WERI-Rb-1 (cell line): Measurements from ENCODE around the gene S100A6.

Experiments used
- DNase-seq: peaks from one replicate; pipeline ENCODE4 v3.0.0-alpha.2; 2020
- H3K27ac ChIP-seq: fragments of 250-450 bp; sonication (Bioruptor Pico); 2 replicates; pipeline ENCODE4 v1.5.1; 2020; ENCODE audit warnings: mild to moderate bottlenecking, moderate library complexity
- H3K27me3 ChIP-seq: fragments of 250-450 bp; sonication (Bioruptor Pico); 2 replicates; pipeline ENCODE4 v1.5.1; 2021; ENCODE audit warnings: mild to moderate bottlenecking, low read depth, moderate library complexity; ENCODE audit not compliant: insufficient read depth, severe bottlenecking
- H3K36me3 ChIP-seq: fragments of 250-450 bp; sonication (Bioruptor Pico); 2 replicates; pipeline ENCODE4 v1.5.1; 2020; ENCODE audit warnings: mild to moderate bottlenecking, moderate library complexity
- H3K4me3 ChIP-seq: 2 replicates; pipeline ENCODE4 v1.5.1; 2011; ENCODE audit warnings: low read depth, mild to moderate bottlenecking, control low read depth, low read length
- H3K9me3 ChIP-seq: fragments of 250-450 bp; sonication (Bioruptor Pico); 2 replicates; pipeline ENCODE4 v1.5.1; 2021; ENCODE audit warnings: mild to moderate bottlenecking, moderate library complexity; ENCODE audit not compliant: severe bottlenecking
- CTCF ChIP-seq: IDR thresholded peaks from 2 replicates; pipeline ENCODE4 v1.5.1; 2011; ENCODE audit warnings: low read depth, mild to moderate bottlenecking, control low read depth, inconsistent platforms, low read length

The S100A6 gene

GRCh38 chr1:153542956-153543711, 7.3 kb upstream of the S100A6 start:
- H3K4me3 ChIP-seq, result no peak overlapping the region
- no peak for DNase-seq
- TF ChIP-seq CTCF, result no peak
- no peak overlapping the region for H3K27ac ChIP-seq
- H3K9me3 ChIP-seq, result no peaks in the 10 kb centered on the region
- H3K36me3 ChIP-seq, result no peaks in the 10 kb centered on the region
- no peaks in the 10 kb centered on the region for H3K27me3 ChIP-seq

GRCh38 chr1:153541641-153542590, 6.1 kb upstream of the S100A6 start:
- H3K27ac ChIP-seq, result no peak overlapping the region
- no peaks in the 10 kb centered on the region for H3K27me3 ChIP-seq
- H3K4me3 ChIP-seq, result no peak overlapping the region
- H3K9me3 ChIP-seq, result no peaks in the 10 kb centered on the region
- no peaks in the 10 kb centered on the region for H3K36me3 ChIP-seq
- no peak for TF ChIP-seq CTCF
- DNase-seq, result no peak

- DNase-seq, result peak; percentile 67
Measured at GRCh38 chr1:153540394-153541361, 4.9 kb upstream of the S100A6 start, which contains the start of gene S100A5. Gene S100A5 (minus strand): TSS chr1:153540934. CDS start chr1:153540191, 743 bp downstream.

GRCh38 chr1:153539395-153540093, 3.8 kb upstream of the S100A6 start:
- H3K27me3 ChIP-seq, result no peaks in the 10 kb centered on the region
- no peak overlapping the region for H3K4me3 ChIP-seq
- no peak for TF ChIP-seq CTCF
- H3K9me3 ChIP-seq, result no peaks in the 10 kb centered on the region
- no peaks in the 10 kb centered on the region for H3K36me3 ChIP-seq
- DNase-seq, result no peak
- peak overlapping the region; percentile 55 for H3K27ac ChIP-seq

More at GRCh38 chr1:153540394-153541361, 4.9 kb upstream of the S100A6 start, which contains the start of gene S100A5:
- Histone ChIP-seq H3K36me3 (no peaks in the 10 kb centered on the region), H3K4me3 (no peak within 1 kb of the TSS), H3K27me3 (no peaks in the 10 kb centered on the region), H3K27ac (peak within 1 kb of the TSS; percentile 55), H3K9me3 (no peaks in the 10 kb centered on the region)
- TF ChIP-seq CTCF, result no peak
